SK-N-SH treated with all-trans-retinoic acid at 6 μM for 48 hours (cell line): ENCODE results near the gene PALMD.

Experiments used
- ATAC-seq: fragments of 200-7000 bp; cut with Tn5 transposase; 3 replicates; pipeline ENCODE4 v1.9.1; 2020; ENCODE audit warnings: mild to moderate bottlenecking, moderate library complexity
- ARNTL ChIP-seq: fragments of 450-650 bp; formaldehyde crosslinking; IDR thresholded peaks from 2 replicates; pipeline ENCODE4 v1.5.0; 2020; ENCODE audit warnings: low read depth, mild to moderate bottlenecking, moderate library complexity, borderline replicate concordance
- BACH2 ChIP-seq: fragments of 250-450 bp; sonication (Bioruptor Pico); IDR thresholded peaks from 2 replicates; pipeline ENCODE4 v1.9.0; 2021; ENCODE audit warnings: mild to moderate bottlenecking, borderline replicate concordance
- CSDC2 ChIP-seq: fragments of 250-450 bp; sonication (Bioruptor Pico); IDR thresholded peaks from 2 replicates; pipeline ENCODE4 v1.5.0; 2020; ENCODE audit warnings: mild to moderate bottlenecking, moderate library complexity
- ESRRG ChIP-seq: fragments of 250-450 bp; sonication (Bioruptor Pico); IDR thresholded peaks from 2 replicates; pipeline ENCODE4 v1.6.1; 2021; ENCODE audit warnings: mild to moderate bottlenecking
- ISL1 ChIP-seq: fragments of 250-450 bp; sonication (Bioruptor Pico); IDR thresholded peaks from 2 replicates; pipeline ENCODE4 v2.1.2; 2022; ENCODE audit warnings: mild to moderate bottlenecking, moderate library complexity
- PPARA ChIP-seq: fragments of 250-450 bp; sonication (Bioruptor Pico); IDR thresholded peaks from 2 replicates; pipeline ENCODE4 v1.5.0; 2020; ENCODE audit warnings: mild to moderate bottlenecking, borderline replicate concordance
- RARB ChIP-seq: fragments of 250-450 bp; sonication (Bioruptor Pico); IDR thresholded peaks from 2 replicates; pipeline ENCODE4 v1.8.0; 2021; ENCODE audit warnings: mild to moderate bottlenecking, moderate library complexity
- SNAI2 ChIP-seq: fragments of 250-450 bp; sonication (Bioruptor Pico); IDR thresholded peaks from 2 replicates; pipeline ENCODE4 v1.5.0; 2020; ENCODE audit warnings: mild to moderate bottlenecking, moderate library complexity
- TCF4 ChIP-seq: fragments of 250-450 bp; sonication (Bioruptor Pico); IDR thresholded peaks from 2 replicates; pipeline ENCODE4 v1.8.0; 2021; ENCODE audit warnings: mild to moderate bottlenecking, moderate library complexity, borderline replicate concordance
- TOX ChIP-seq: fragments of 250-450 bp; sonication (Bioruptor Pico); IDR thresholded peaks from 2 replicates; pipeline ENCODE4 v1.8.0; 2021; ENCODE audit warnings: mild to moderate bottlenecking, moderate library complexity, borderline replicate concordance
- ZC3H10 ChIP-seq: fragments of 250-450 bp; sonication (Bioruptor Pico); IDR thresholded peaks from 2 replicates; pipeline ENCODE4 v1.5.1; 2021; ENCODE audit warnings: mild to moderate bottlenecking, moderate library complexity
- ZNF8 ChIP-seq: fragments of 450-650 bp; formaldehyde crosslinking; IDR thresholded peaks from 2 replicates; pipeline ENCODE4 v1.5.0; 2020; ENCODE audit warnings: mild to moderate bottlenecking, moderate library complexity
- TF ChIP-seq, protein P1 (sequence below): fragments of 250-450 bp; sonication (Bioruptor Pico); IDR thresholded peaks from 2 replicates; pipeline ENCODE4 v1.5.1; 2020; ENCODE audit warnings: low read depth, mild to moderate bottlenecking, moderate library complexity
- TF ChIP-seq, protein P2 (sequence below): fragments of 250-450 bp; sonication (Bioruptor Pico); IDR thresholded peaks from 2 replicates; pipeline ENCODE4 v1.5.1; 2021; ENCODE audit warnings: mild to moderate bottlenecking, moderate library complexity
- TF ChIP-seq, protein P3 (sequence below): fragments of 250-450 bp; sonication (Bioruptor Pico); IDR thresholded peaks from 2 replicates; pipeline ENCODE4 v1.5.0; 2020; ENCODE audit warnings: mild to moderate bottlenecking, moderate library complexity
- TF ChIP-seq, protein P4 (sequence below): fragments of 250-450 bp; sonication (Bioruptor Pico); IDR thresholded peaks from 2 replicates; pipeline ENCODE4 v1.8.0; 2020; ENCODE audit warnings: mild to moderate bottlenecking, moderate library complexity, borderline replicate concordance

PALMD gene

DNA sequence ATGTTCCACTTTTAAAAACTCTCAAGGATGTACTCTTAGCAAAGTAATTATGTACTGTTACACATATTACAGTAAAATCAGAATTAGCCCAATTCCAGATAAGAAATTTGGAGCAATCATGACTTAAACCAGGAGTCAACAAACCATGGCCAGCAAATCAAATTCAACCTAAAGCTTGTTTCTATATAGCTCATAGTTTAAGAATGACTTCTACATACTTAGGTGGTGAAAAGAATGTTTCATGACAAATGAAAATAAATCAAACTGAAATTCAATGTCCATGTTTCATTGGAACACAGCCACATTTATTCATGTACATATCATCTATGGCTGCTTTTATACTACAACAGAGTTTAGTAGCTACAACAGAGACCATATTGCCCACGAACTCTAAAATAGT lies 85.5 kb downstream of the PALMD start:
- ATAC-seq, result peak; percentile 52
- TF ChIP-seq, protein P1, sequence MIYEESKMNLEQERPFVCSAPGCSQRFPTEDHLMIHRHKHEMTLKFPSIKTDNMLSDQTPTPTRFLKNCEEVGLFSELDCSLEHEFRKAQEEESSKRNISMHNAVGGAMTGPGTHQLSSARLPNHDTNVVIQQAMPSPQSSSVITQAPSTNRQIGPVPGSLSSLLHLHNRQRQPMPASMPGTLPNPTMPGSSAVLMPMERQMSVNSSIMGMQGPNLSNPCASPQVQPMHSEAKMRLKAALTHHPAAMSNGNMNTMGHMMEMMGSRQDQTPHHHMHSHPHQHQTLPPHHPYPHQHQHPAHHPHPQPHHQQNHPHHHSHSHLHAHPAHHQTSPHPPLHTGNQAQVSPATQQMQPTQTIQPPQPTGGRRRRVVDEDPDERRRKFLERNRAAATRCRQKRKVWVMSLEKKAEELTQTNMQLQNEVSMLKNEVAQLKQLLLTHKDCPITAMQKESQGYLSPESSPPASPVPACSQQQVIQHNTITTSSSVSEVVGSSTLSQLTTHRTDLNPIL (CRISPR knock-in tag), result peak; percentile 25; the same call in 1 of the 2 replicates
- TF ChIP-seq BACH2 (CRISPR knock-in tag) (no peak), TOX (CRISPR knock-in tag) (no peak), ISL1 (peak; percentile 63), ARNTL (CRISPR knock-in tag) (no peak), RARB (no peak)
- TF ChIP-seq, protein P2, sequence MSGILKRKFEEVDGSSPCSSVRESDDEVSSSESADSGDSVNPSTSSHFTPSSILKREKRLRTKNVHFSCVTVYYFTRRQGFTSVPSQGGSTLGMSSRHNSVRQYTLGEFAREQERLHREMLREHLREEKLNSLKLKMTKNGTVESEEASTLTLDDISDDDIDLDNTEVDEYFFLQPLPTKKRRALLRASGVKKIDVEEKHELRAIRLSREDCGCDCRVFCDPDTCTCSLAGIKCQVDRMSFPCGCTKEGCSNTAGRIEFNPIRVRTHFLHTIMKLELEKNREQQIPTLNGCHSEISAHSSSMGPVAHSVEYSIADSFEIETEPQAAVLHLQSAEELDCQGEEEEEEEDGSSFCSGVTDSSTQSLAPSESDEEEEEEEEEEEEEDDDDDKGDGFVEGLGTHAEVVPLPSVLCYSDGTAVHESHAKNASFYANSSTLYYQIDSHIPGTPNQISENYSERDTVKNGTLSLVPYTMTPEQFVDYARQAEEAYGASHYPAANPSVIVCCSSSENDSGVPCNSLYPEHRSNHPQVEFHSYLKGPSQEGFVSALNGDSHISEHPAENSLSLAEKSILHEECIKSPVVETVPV (CRISPR knock-in tag), result no peak

DNA sequence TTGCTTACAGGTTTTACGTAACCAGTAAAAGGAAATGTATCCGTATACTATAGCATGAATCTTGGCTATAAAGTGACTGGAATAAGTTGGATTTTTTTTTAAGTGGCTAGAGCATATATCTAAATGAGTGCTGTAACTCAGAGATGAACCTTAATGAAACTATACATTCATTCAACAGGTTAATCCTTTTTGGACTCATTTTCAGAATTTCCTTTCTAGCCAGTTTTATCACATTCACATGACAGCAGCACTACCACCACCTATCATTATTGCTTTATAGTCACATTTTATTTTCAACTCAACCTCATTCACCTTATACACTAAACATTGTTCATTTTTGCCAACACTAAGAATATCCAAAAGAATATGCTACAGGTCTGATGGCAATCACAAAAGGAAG lies 89.9 kb downstream of the PALMD start:
- TF ChIP-seq, protein P1 (CRISPR knock-in tag), result no peak

DNA sequence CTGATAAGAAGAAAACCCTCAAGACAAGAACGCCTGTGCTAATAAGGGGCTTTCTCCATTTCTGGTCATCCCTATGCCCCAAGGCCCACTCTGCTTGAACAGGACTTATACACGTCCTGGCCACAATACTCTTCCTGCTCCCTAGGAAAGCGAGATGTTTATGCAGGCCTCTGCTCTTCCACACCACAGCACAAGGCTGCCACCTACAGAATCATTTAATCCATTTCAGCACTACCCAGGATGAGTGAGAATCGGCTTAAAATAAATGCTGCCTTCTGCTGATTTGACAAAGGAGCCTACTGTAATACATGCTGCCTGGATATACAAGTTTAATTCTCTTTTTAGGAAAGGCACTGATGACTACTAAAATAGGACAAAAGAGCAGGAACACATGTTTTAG lies 91.1 kb downstream of the PALMD start:
- TF ChIP-seq SNAI2 (no peak), BACH2 (CRISPR knock-in tag) (no peak), TOX (CRISPR knock-in tag) (no peak), PPARA (CRISPR knock-in tag) (no peak), ESRRG (CRISPR knock-in tag) (no peak), ISL1 (no peak), ZNF8 (CRISPR knock-in tag) (no peak), ZC3H10 (CRISPR knock-in tag) (no peak), CSDC2 (CRISPR knock-in tag) (no peak), RARB (no peak), TCF4 (no peak)
- TF ChIP-seq, protein P3, sequence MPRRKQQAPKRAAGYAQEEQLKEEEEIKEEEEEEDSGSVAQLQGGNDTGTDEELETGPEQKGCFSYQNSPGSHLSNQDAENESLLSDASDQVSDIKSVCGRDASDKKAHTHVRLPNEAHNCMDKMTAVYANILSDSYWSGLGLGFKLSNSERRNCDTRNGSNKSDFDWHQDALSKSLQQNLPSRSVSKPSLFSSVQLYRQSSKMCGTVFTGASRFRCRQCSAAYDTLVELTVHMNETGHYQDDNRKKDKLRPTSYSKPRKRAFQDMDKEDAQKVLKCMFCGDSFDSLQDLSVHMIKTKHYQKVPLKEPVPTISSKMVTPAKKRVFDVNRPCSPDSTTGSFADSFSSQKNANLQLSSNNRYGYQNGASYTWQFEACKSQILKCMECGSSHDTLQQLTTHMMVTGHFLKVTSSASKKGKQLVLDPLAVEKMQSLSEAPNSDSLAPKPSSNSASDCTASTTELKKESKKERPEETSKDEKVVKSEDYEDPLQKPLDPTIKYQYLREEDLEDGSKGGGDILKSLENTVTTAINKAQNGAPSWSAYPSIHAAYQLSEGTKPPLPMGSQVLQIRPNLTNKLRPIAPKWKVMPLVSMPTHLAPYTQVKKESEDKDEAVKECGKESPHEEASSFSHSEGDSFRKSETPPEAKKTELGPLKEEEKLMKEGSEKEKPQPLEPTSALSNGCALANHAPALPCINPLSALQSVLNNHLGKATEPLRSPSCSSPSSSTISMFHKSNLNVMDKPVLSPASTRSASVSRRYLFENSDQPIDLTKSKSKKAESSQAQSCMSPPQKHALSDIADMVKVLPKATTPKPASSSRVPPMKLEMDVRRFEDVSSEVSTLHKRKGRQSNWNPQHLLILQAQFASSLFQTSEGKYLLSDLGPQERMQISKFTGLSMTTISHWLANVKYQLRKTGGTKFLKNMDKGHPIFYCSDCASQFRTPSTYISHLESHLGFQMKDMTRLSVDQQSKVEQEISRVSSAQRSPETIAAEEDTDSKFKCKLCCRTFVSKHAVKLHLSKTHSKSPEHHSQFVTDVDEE (CRISPR knock-in tag), result no peak
- TF ChIP-seq, protein P4, sequence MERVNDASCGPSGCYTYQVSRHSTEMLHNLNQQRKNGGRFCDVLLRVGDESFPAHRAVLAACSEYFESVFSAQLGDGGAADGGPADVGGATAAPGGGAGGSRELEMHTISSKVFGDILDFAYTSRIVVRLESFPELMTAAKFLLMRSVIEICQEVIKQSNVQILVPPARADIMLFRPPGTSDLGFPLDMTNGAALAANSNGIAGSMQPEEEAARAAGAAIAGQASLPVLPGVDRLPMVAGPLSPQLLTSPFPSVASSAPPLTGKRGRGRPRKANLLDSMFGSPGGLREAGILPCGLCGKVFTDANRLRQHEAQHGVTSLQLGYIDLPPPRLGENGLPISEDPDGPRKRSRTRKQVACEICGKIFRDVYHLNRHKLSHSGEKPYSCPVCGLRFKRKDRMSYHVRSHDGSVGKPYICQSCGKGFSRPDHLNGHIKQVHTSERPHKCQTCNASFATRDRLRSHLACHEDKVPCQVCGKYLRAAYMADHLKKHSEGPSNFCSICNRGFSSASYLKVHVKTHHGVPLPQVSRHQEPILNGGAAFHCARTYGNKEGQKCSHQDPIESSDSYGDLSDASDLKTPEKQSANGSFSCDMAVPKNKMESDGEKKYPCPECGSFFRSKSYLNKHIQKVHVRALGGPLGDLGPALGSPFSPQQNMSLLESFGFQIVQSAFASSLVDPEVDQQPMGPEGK (CRISPR knock-in tag), result no peak
- TF ChIP-seq, protein P2 (CRISPR knock-in tag), result no peak
- TF ChIP-seq, protein P1 (CRISPR knock-in tag), result no peak
- ATAC-seq, result peak; percentile 100

More for the DNA sequence above, 89.9 kb downstream of the PALMD start:
- ATAC-seq, result no peak
